ENCODE measurements around the gene CLBA1. TPM values are rescaled to one million over a fixed set of nuclear protein-coding genes. Genes with fewer than 3 reads are reported as not detected.
A peak's percentile ranks its signal among the peaks of the same experiment; 100 is the strongest.

The CLBA1 gene
- 14.3 and 14.6 TPM in 2 replicates for total RNA-seq (2021)
- Bru-seq, nascent RNA = percentile 50 among the genes with signal in this experiment
- BruChase-seq, experiment 1, labeled RNA remaining after a 2-hour chase = percentile 59 among the genes with signal in this experiment
- BruChase-seq, experiment 2, labeled RNA remaining after a 6-hour chase = percentile 57 among the genes with signal in this experiment
- long read RNA-seq, transcript CLBA1-202 (5 exons, 2,370 nt) = major isoform, 10 of 20 reads
- long read RNA-seq, partial matches to known transcripts = 3 of 20 reads
- long read RNA-seq, other reads (novel, unspliced or antisense) = 5 of 20 reads

GRCh38 chr14:104985675-104986486 lies at the start of gene CLBA1:
Gene CLBA1 (plus strand): TSS chr14:104985788. CDS start chr14:104986432, 644 bp downstream.
- CTCF ChIA-PET = interaction anchor here (0.7 to 1.0 kb wide), 3 partner anchors 10 to 60 kb away, joined by 3 to 4 read pairs (median 4); no protein-coding TSS in a partner anchor
- H3K4me1 ChIP-seq (ENCODE audit: insufficient read depth, low read length, poor library complexity, severe bottlenecking) = no peaks in the 10 kb centered on the region
- no peaks in the 10 kb centered on the region for H3K36me3 ChIP-seq (ENCODE audit: insufficient read depth, low read length, poor library complexity, severe bottlenecking)
- no peaks in the 10 kb centered on the region for H3K27me3 ChIP-seq (replicated peaks; ENCODE audit: insufficient read depth, low read depth, low read length, poor library complexity)
- no peak for TF ChIP-seq EZH2 (IDR thresholded peaks at IDR 0.05; ENCODE audit: borderline replicate concordance, low read depth, low read length, poor library complexity, severe bottlenecking)
- no peak for TF ChIP-seq CTCF (conservative IDR thresholded peaks at IDR 0.05; ENCODE audit: low read depth, low read length)
- peak within 1 kb of the TSS; percentile 92 for H3K4me3 ChIP-seq (ENCODE audit: low read depth, low read length, poor library complexity, severe bottlenecking)
- POLR2A ChIA-PET (ENCODE audit: low non-redundant PET) = no interaction called here
- intact Hi-C loops (cut with micrococcal nuclease; ENCODE audit: unreplicated experiment) = no loop called here
- BruUV-seq (replicated peaks) = no TSS peak
- DNase-seq (ENCODE audit: low spot score) = peak; percentile 94
- H3K9me3 ChIP-seq (ENCODE audit: low read depth, low read length, poor library complexity, severe bottlenecking) = no peaks in the 10 kb centered on the region
- peak within 1 kb of the TSS; percentile 92 for H3K27ac ChIP-seq (ENCODE audit: low read depth, low read length, poor library complexity, severe bottlenecking)

GRCh38 chr14:104935955-104936354 lies 49.6 kb upstream of the CLBA1 start:
- Histone ChIP-seq H3K27me3 (replicated peaks; ENCODE audit: insufficient read depth, low read depth, low read length, poor library complexity) (peaks cover 50% of the 10 kb centered on the region), H3K4me3 (ENCODE audit: low read depth, low read length, poor library complexity, severe bottlenecking) (no peak overlapping the region), H3K27ac (ENCODE audit: low read depth, low read length, poor library complexity, severe bottlenecking) (no peak overlapping the region), H3K36me3 (ENCODE audit: insufficient read depth, low read length, poor library complexity, severe bottlenecking) (no peaks in the 10 kb centered on the region), H3K9me3 (ENCODE audit: low read depth, low read length, poor library complexity, severe bottlenecking) (no peaks in the 10 kb centered on the region), H3K4me1 (ENCODE audit: insufficient read depth, low read length, poor library complexity, severe bottlenecking) (no peaks in the 10 kb centered on the region)
- POLR2A ChIA-PET (ENCODE audit: low non-redundant PET) = no interaction called here
- no peak for TF ChIP-seq EZH2 (IDR thresholded peaks at IDR 0.05; ENCODE audit: borderline replicate concordance, low read depth, low read length, poor library complexity, severe bottlenecking)
- no peak for TF ChIP-seq CTCF (conservative IDR thresholded peaks at IDR 0.05; ENCODE audit: low read depth, low read length)
- no peak for DNase-seq (ENCODE audit: low spot score)
- intact Hi-C loops (cut with micrococcal nuclease; ENCODE audit: unreplicated experiment) = no loop called here
- CTCF ChIA-PET = no interaction called here
- no TSS peak for BruUV-seq (replicated peaks)

- Histone ChIP-seq H3K36me3 (ENCODE audit: insufficient read depth, low read length, poor library complexity, severe bottlenecking) (no peaks in the 10 kb centered on the region), H3K9me3 (ENCODE audit: low read depth, low read length, poor library complexity, severe bottlenecking) (no peaks in the 10 kb centered on the region), H3K4me1 (ENCODE audit: insufficient read depth, low read length, poor library complexity, severe bottlenecking) (no peaks in the 10 kb centered on the region), H3K27me3 (replicated peaks; ENCODE audit: insufficient read depth, low read depth, low read length, poor library complexity) (peaks cover 50% of the 10 kb centered on the region), H3K4me3 (ENCODE audit: low read depth, low read length, poor library complexity, severe bottlenecking) (no peak overlapping the region), H3K27ac (ENCODE audit: low read depth, low read length, poor library complexity, severe bottlenecking) (no peak overlapping the region)
- ChIA-PET CTCF (interaction anchor here (0.5 kb wide), 1 partner anchor 171 kb away, joined by 4 read pairs; no protein-coding TSS in a partner anchor), POLR2A (ENCODE audit: low non-redundant PET) (no interaction called here)
- intact Hi-C loops (cut with micrococcal nuclease; ENCODE audit: unreplicated experiment) = no loop called here
- no peak for DNase-seq (ENCODE audit: low spot score)
- TF ChIP-seq CTCF (conservative IDR thresholded peaks at IDR 0.05; ENCODE audit: low read depth, low read length) = no peak
- no peak for TF ChIP-seq EZH2 (IDR thresholded peaks at IDR 0.05; ENCODE audit: borderline replicate concordance, low read depth, low read length, poor library complexity, severe bottlenecking)
- no TSS peak for BruUV-seq (replicated peaks)
These were observed 49.0 kb upstream of the CLBA1 start for GRCh38 chr14:104936361-104937155.

Measured in A673 (cell line).